Activated naive CD8-positive, alpha-beta T cell treated with anti-CD3 and anti-CD28 coated beads, Interleukin-2, amount 50 U/mL, for 24 hours (primary cell): Measurements from ENCODE around the gene FPR3.
"Not testable (repeated sequence)": the region's sequence is repeated elsewhere in the genome, so short reads cannot be mapped to it uniquely, and the experiment has no call there.

Experiments used
- ATAC-seq: fragments of 150-1000 bp; cut with Tn5 transposase; one replicate; pipeline ENCODE4 v1.10.0; 2021
- DNase-seq: peaks from one replicate; pipeline ENCODE4 v3.0.0; 2021
- H3K27ac Mint-ChIP-seq: one replicate; pipeline ENCODE4 v1.8.0; 2021; ENCODE audit warnings: mild to moderate bottlenecking, mixed read lengths
- H3K27me3 Mint-ChIP-seq: one replicate; pipeline ENCODE4 v1.8.0; 2021; ENCODE audit warnings: mixed read lengths
- H3K36me3 Mint-ChIP-seq: one replicate; pipeline ENCODE4 v1.8.0; 2021; ENCODE audit warnings: low read depth, mixed read lengths
- H3K4me1 Mint-ChIP-seq: one replicate; pipeline ENCODE4 v1.8.0; 2021; ENCODE audit warnings: mixed read lengths
- H3K4me3 Mint-ChIP-seq: one replicate; pipeline ENCODE4 v1.8.0; 2021; ENCODE audit warnings: mild to moderate bottlenecking, moderate library complexity, mixed read lengths
- H3K9me3 Mint-ChIP-seq: one replicate; pipeline ENCODE4 v1.8.0; 2021; ENCODE audit warnings: mixed read lengths

Gene FPR3

DNA sequence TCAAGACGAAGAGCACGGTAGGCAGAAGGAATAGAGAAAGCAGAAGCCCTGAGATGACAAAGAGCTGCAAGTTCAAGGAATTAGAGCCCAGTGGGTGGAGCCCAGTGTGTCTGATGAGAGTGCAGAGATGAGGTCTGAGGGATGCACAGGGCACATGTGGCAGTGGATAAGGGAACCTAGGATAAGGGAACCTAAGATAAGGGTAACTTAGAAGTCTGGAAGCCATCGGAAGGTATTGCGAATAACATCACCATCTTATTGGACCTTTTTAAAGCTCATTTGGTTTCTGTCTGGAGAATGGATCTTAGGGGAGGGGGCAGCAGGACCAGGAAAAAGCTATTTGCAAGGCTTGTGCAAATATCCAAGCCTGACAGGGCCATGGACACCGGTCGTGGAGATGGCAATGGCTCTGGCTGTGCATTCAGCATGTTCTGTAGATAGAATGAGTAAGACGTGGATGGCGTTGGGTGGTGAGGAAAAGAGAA, 1.3 kb downstream of the FPR3 start:
- DNase-seq = no peak
- H3K4me3 Mint-ChIP-seq = no peak overlapping the region
- no peak for ATAC-seq

GRCh38 chr19:51797480-51797879, 2.5 kb downstream of the FPR3 start:
- Mint-ChIP-seq H3K4me1 (no peaks in the 10 kb centered on the region), H3K27ac (no peak overlapping the region), H3K27me3 (peaks cover 19% of the 10 kb centered on the region), H3K9me3 (peaks cover 40% of the 10 kb centered on the region), H3K4me3 (no peak overlapping the region), H3K36me3 (no peaks in the 10 kb centered on the region)
- no peak for DNase-seq
- no peak for ATAC-seq

More for the DNA sequence above, 1.3 kb downstream of the FPR3 start:
- H3K27me3 Mint-ChIP-seq = peaks cover 22% of the 10 kb centered on the region
- no peak overlapping the region for H3K27ac Mint-ChIP-seq
- peaks cover 40% of the 10 kb centered on the region for H3K9me3 Mint-ChIP-seq
- no peaks in the 10 kb centered on the region for H3K36me3 Mint-ChIP-seq
- no peaks in the 10 kb centered on the region for H3K4me1 Mint-ChIP-seq

DNA sequence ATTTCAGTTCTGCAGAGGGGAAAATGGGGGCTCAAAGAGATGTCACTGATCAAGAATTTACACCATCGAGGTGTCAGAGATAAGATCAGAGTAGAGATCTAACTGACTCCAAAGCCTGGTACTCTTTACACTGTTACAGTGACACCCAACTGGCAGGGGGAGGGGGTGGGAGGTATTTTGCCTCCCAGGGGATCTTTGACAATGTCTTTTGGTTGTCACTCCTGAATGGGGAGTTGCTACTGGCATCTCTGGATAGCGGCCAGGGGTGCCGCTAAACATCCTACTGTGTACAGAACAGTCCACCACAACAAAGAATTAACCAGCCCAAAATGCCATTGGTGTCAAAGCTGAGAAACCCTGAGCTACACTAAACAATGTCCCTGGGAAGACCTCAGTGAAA, 3.1 kb downstream of the FPR3 start:
- DNase-seq (no peak), ATAC-seq (no peak)
- H3K4me3 Mint-ChIP-seq = no peak overlapping the region
- peaks cover 37% of the 10 kb centered on the region for H3K9me3 Mint-ChIP-seq
- peaks cover 19% of the 10 kb centered on the region for H3K27me3 Mint-ChIP-seq
- no peaks in the 10 kb centered on the region for H3K36me3 Mint-ChIP-seq
- H3K4me1 Mint-ChIP-seq = no peaks in the 10 kb centered on the region
- H3K27ac Mint-ChIP-seq = no peak overlapping the region

DNA sequence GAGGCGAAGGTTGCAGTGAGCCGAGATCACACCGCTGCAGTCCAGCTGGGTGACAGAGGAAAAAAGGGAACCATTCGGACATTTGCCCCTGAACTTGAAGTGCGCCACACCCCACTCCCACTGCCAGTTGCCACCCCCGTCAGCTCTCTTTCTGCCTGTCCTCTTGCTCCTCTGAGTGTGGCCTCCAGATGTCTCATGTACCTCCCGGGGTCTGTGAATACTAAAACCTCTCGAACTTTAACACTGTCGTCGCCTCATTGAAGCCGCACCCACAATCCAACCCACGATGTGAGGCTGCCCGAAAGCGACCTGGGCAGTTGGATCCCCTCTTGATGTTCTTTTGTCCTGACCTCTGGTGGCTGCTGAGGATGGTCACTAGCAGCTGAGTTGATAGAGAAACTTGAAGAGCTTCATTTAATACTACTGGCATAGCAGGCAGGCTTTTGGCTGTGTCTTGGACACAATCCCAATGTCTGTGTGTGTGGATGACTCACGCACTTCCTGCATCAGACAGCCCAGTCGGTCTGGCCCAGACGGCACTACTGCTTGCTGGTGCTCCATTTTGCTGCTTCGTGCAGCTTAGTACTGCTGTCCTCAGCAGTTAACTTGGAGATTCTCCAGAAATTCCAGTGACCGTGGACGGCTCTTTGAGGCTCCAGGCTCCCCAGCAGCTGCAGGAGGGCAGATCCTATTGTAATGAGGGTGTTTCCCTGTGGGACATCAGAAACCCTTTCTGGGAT, 4.2 kb downstream of the FPR3 start:
- H3K27ac Mint-ChIP-seq = no peak overlapping the region
- DNase-seq = no peak
- H3K9me3 Mint-ChIP-seq = peaks cover 41% of the 10 kb centered on the region
- H3K4me3 Mint-ChIP-seq = no peak overlapping the region
- H3K27me3 Mint-ChIP-seq = peaks cover 19% of the 10 kb centered on the region
- ATAC-seq = no peak
- no peaks in the 10 kb centered on the region for H3K36me3 Mint-ChIP-seq
- H3K4me1 Mint-ChIP-seq = no peaks in the 10 kb centered on the region

DNA sequence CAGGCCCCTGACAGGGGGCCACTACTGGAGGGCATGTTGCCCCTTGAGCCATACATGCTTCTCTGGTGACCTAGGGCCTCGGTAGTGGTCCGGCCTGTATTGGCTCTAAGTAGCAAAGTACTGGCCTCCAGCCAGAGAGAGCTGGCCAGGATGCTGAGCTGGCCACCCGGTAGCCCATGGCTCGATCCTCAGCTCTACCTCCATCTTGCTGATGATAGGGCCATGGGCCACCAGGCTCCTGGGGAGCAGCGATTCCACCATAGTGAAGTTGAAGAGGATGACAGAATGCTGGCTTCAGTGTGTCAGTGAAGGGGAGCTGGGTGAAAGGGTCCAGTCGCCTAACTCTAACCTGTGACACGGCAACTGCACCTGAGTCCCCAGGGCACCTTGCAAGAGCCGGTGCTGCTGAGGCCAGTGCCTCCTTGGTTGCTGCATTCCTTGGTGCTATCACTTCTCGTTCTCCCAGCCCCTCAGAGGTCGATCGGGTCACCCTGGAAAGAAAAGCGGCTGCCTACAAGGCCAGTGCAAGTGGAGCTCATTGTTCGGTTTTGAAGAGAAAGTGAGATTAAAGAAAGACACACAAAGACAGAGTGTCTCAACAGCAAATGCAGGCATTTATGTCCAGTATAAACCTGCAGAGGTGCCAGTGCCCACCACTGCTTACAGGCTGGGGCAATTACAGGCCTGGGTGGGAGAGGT, 5.0 kb downstream of the FPR3 start:
- Mint-ChIP-seq H3K4me1 (no peaks in the 10 kb centered on the region), H3K27me3 (peaks cover 18% of the 10 kb centered on the region), H3K9me3 (peaks cover 40% of the 10 kb centered on the region), H3K36me3 (peaks cover 1% of the 10 kb centered on the region), H3K27ac (no peak overlapping the region), H3K4me3 (no peak overlapping the region)
- ATAC-seq (no peak), DNase-seq (no peak)

GRCh38 chr19:51800473-51801244, 5.7 kb downstream of the FPR3 start:
- Mint-ChIP-seq H3K9me3 (peaks cover 37% of the 10 kb centered on the region), H3K4me1 (no peaks in the 10 kb centered on the region), H3K36me3 (peaks cover 1% of the 10 kb centered on the region), H3K27ac (no peak overlapping the region), H3K4me3 (no peak overlapping the region), H3K27me3 (peaks cover 17% of the 10 kb centered on the region)
- ATAC-seq (no peak), DNase-seq (no peak)

DNA sequence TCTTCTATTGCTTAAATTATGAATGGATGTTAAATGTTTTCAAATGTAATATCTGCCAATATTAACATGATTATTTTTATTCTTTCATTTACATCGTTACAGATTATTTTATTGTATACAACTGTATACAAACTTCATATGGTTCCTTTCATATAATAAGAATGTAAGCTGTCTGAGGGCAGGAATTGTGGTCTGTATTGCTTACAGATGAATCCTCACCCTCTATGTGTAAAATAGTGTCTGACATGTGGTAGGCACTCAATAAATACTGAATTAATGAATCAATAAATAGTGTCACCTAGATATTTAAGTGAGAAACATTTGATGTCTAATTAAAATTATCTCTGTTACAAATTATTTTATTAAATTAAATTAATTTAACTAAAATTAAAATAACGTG, 7.8 kb downstream of the FPR3 start:
- Mint-ChIP-seq H3K27ac (no peak overlapping the region), H3K4me1 (no peaks in the 10 kb centered on the region), H3K36me3 (peaks cover 1% of the 10 kb centered on the region)

GRCh38 chr19:51803519-51803918, 8.6 kb downstream of the FPR3 start:
- Mint-ChIP-seq H3K27me3 (peaks cover 5% of the 10 kb centered on the region), H3K4me1 (no peaks in the 10 kb centered on the region), H3K9me3 (peaks cover 25% of the 10 kb centered on the region), H3K4me3 (no peak overlapping the region), H3K36me3 (peaks cover 1% of the 10 kb centered on the region), H3K27ac (no peak overlapping the region)
- no peak for DNase-seq
- ATAC-seq = no peak

More for the DNA sequence above, 7.8 kb downstream of the FPR3 start:
- H3K9me3 Mint-ChIP-seq = peaks cover 29% of the 10 kb centered on the region
- DNase-seq (no peak), ATAC-seq (no peak)
- H3K27me3 Mint-ChIP-seq = peaks cover 5% of the 10 kb centered on the region
- H3K4me3 Mint-ChIP-seq = no peak overlapping the region

- H3K9me3 Mint-ChIP-seq = peaks cover 24% of the 10 kb centered on the region
Observed at GRCh38 chr19:51803967-51804366, 9.0 kb downstream of the FPR3 start.

DNA sequence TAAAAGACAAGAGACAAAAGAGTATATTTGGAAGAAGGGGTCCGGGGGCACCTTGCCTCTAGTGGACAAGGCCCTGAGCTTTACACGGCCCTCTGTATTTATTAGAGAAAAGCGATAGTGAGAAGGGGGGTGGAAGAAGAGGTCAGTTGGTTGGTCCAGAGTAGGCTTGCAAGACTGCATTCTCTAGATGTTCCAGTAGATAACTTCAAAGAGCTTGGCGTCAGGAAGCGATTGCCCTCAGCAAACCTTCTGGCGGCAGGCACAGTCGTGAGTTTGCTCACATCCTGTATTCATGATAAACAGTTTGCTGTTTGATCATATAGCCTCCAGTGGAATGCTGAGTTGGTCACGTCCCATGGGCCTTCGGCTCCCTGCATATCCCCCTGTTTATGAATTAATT, 9.8 kb downstream of the FPR3 start:
- DNase-seq, H3K4me3 Mint-ChIP-seq, H3K27ac Mint-ChIP-seq, H3K27me3 Mint-ChIP-seq, ATAC-seq, H3K4me1 Mint-ChIP-seq, H3K36me3 Mint-ChIP-seq: not testable (repeated sequence)
- H3K9me3 Mint-ChIP-seq = peaks cover 19% of the 10 kb centered on the region

More at GRCh38 chr19:51803967-51804366, 9.0 kb downstream of the FPR3 start:
- Mint-ChIP-seq H3K4me1 (no peaks in the 10 kb centered on the region), H3K36me3 (peaks cover 1% of the 10 kb centered on the region), H3K27ac (no peak overlapping the region), H3K4me3 (no peak overlapping the region), H3K27me3 (peaks cover 5% of the 10 kb centered on the region)
- no peak for ATAC-seq
- no peak for DNase-seq

DNA sequence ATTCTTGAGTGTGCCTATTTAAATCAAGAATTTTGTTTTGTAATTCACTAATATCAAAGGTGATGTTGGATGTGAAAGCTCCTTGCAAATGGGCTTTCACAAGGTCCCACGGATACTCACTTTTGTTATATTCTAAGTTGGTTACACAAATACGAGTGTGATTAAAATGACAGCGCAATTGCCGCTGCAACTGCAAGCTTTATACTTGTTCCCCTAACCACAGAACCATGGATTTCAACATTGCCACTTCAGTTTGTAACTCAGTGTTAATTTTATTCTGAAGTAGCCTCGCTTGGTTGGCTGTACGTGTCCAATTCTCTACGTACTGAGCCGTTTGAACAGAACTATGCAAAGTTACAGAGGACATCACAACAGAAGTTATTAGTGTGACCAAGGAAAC, 10.4 kb downstream of the FPR3 start:
- not testable (repeated sequence) for H3K4me3 Mint-ChIP-seq, H3K4me1 Mint-ChIP-seq, ATAC-seq, H3K27ac Mint-ChIP-seq, DNase-seq, H3K27me3 Mint-ChIP-seq, H3K36me3 Mint-ChIP-seq
- H3K9me3 Mint-ChIP-seq = peaks cover 17% of the 10 kb centered on the region

GRCh38 chr19:51806571-51806970, 11.6 kb downstream of the FPR3 start:
- not testable (repeated sequence) for H3K4me3 Mint-ChIP-seq, ATAC-seq, H3K27me3 Mint-ChIP-seq, H3K27ac Mint-ChIP-seq, DNase-seq, H3K4me1 Mint-ChIP-seq, H3K36me3 Mint-ChIP-seq
- H3K9me3 Mint-ChIP-seq = peaks cover 28% of the 10 kb centered on the region

DNA sequence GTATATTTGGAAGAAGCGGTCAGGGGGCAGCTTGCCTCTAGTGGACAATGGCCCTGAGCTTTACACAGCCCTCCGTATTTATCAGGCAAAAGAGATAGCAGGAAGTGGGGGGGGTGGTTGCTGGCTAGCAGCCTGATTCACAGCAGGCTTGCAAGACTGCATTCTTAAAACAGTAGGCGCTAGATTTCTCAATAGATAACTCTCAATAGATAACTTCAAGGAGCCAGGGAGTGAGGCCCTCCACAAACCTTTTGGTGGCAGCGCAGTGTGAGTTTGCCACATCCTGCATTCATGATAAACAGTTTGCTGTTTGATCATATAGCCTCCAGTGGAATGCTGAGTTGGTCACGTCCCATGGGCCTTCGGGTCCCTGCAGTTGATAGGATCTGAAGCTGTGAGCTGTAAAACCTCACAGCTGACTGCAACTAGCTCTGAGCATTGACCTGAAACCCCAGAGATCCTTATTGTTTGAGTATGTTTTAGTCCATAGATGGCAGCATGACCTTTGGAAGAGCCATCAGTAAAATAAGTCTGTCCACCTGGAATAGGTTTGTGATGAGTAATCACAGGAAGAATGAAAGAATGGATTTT, 12.2 kb downstream of the FPR3 start:
- H3K9me3 Mint-ChIP-seq = peaks cover 29% of the 10 kb centered on the region
- no peak for ATAC-seq
- no peaks in the 10 kb centered on the region for H3K4me1 Mint-ChIP-seq
- H3K27ac Mint-ChIP-seq = no peak overlapping the region
- DNase-seq = no peak
- no peaks in the 10 kb centered on the region for H3K27me3 Mint-ChIP-seq
- H3K4me3 Mint-ChIP-seq = no peak overlapping the region
- peaks cover 4% of the 10 kb centered on the region for H3K36me3 Mint-ChIP-seq

GRCh38 chr19:51807925-51808324, 13.0 kb downstream of the FPR3 start:
- Mint-ChIP-seq H3K9me3 (peaks cover 29% of the 10 kb centered on the region), H3K27ac (no peak overlapping the region), H3K27me3 (no peaks in the 10 kb centered on the region), H3K36me3 (peaks cover 4% of the 10 kb centered on the region), H3K4me1 (no peaks in the 10 kb centered on the region), H3K4me3 (no peak overlapping the region)
- ATAC-seq (no peak), DNase-seq (no peak)
